ENCODE results near the gene FOXP1. TPM values are rescaled to one million over a fixed set of nuclear protein-coding genes. Genes with fewer than 3 reads are reported as not detected.

The FOXP1 gene
- total RNA-seq, 1 experiment from 2014 or later = 2.9 TPM

DNA sequence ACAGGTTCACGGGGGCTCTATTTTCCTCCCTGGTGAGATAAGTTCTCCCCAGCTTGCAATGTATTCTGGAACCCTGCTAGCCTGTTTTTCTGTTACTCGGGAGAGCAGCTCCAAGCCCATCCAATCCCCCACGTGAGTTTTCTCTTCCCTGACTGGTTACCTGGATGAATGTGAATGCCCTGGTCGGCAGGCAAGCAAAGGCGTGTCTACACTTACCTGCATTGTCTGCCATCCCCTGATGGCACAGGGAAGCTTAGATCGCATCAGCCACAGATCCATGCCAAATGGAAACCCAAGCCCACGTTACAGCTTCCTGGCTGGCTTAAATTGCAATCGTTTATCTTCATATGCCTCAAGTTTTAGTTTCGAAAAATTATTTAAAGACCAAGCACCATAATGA lies 149.9 kb downstream of the FOXP1 start:
- CTCF ChIA-PET = no interaction called here

GRCh38 chr3:71432044-71432975 lies 151.2 kb downstream of the FOXP1 start:
- POLR2A ChIA-PET = no interaction called here
- no peaks in the 10 kb centered on the region for H3K4me1 ChIP-seq (ENCODE audit: control insufficient read depth, insufficient read depth, low read length)
- TF ChIP-seq, protein P1, sequence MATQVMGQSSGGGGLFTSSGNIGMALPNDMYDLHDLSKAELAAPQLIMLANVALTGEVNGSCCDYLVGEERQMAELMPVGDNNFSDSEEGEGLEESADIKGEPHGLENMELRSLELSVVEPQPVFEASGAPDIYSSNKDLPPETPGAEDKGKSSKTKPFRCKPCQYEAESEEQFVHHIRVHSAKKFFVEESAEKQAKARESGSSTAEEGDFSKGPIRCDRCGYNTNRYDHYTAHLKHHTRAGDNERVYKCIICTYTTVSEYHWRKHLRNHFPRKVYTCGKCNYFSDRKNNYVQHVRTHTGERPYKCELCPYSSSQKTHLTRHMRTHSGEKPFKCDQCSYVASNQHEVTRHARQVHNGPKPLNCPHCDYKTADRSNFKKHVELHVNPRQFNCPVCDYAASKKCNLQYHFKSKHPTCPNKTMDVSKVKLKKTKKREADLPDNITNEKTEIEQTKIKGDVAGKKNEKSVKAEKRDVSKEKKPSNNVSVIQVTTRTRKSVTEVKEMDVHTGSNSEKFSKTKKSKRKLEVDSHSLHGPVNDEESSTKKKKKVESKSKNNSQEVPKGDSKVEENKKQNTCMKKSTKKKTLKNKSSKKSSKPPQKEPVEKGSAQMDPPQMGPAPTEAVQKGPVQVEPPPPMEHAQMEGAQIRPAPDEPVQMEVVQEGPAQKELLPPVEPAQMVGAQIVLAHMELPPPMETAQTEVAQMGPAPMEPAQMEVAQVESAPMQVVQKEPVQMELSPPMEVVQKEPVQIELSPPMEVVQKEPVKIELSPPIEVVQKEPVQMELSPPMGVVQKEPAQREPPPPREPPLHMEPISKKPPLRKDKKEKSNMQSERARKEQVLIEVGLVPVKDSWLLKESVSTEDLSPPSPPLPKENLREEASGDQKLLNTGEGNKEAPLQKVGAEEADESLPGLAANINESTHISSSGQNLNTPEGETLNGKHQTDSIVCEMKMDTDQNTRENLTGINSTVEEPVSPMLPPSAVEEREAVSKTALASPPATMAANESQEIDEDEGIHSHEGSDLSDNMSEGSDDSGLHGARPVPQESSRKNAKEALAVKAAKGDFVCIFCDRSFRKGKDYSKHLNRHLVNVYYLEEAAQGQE (IDR thresholded peaks at IDR 0.05; ENCODE audit: insufficient read depth in 1 of 2, low read depth in 2 of 2, low read length in 1 of 2) = no peak
- no peak for TF ChIP-seq SIN3A (IDR thresholded peaks at IDR 0.05; ENCODE audit: borderline replicate concordance, insufficient read depth, low read depth, low read length)
- TF ChIP-seq TCF7L2 (IDR thresholded peaks at IDR 0.05; ENCODE audit: low read depth, low read length) = no peak
- TF ChIP-seq POLR2AphosphoS5 (IDR thresholded peaks at IDR 0.05; ENCODE audit: low read depth, low read length) = no peak
- TF ChIP-seq, protein P2, sequence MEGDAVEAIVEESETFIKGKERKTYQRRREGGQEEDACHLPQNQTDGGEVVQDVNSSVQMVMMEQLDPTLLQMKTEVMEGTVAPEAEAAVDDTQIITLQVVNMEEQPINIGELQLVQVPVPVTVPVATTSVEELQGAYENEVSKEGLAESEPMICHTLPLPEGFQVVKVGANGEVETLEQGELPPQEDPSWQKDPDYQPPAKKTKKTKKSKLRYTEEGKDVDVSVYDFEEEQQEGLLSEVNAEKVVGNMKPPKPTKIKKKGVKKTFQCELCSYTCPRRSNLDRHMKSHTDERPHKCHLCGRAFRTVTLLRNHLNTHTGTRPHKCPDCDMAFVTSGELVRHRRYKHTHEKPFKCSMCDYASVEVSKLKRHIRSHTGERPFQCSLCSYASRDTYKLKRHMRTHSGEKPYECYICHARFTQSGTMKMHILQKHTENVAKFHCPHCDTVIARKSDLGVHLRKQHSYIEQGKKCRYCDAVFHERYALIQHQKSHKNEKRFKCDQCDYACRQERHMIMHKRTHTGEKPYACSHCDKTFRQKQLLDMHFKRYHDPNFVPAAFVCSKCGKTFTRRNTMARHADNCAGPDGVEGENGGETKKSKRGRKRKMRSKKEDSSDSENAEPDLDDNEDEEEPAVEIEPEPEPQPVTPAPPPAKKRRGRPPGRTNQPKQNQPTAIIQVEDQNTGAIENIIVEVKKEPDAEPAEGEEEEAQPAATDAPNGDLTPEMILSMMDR (IDR thresholded peaks at IDR 0.05) = no peak
- intact Hi-C loops (cut with micrococcal nuclease; ENCODE audit: unreplicated experiment) (no loop called here), in situ Hi-C loops (cut with HindIII; ENCODE audit: low pct_unique_long_range_greater_than_20kb, low sequenced_read_pairs) (no loop called here)
- no TSS peak for BruUV-seq (replicated peaks)
- no peaks in the 10 kb centered on the region for H3K27me3 ChIP-seq (ENCODE audit: control insufficient read depth, insufficient read depth, low read length)
- no peak for DNase-seq (ENCODE audit: low read depth, low spot score)
- CTCF ChIA-PET = no interaction called here
- no peaks in the 10 kb centered on the region for H3K9me3 ChIP-seq (ENCODE audit: control insufficient read depth, insufficient read depth, low read depth, low read length)
- no peak overlapping the region for H3K27ac ChIP-seq (ENCODE audit: low read length)
- no peak for ATAC-seq
- H3K4me3 ChIP-seq (ENCODE audit: low read depth in 2 of 2, low read length in 2 of 2) = no peak overlapping the region
- H3K36me3 ChIP-seq (ENCODE audit: control insufficient read depth, insufficient read depth, low read length) = no peaks in the 10 kb centered on the region

More for the DNA sequence above, 149.9 kb downstream of the FOXP1 start:
- Histone ChIP-seq H3K27ac (ENCODE audit: low read length) (no peak overlapping the region), H3K4me1 (ENCODE audit: control insufficient read depth, insufficient read depth, low read length) (no peaks in the 10 kb centered on the region), H3K27me3 (ENCODE audit: control insufficient read depth, insufficient read depth, low read length) (no peaks in the 10 kb centered on the region; the same call in 1 of the 2 replicates), H3K36me3 (ENCODE audit: control insufficient read depth, insufficient read depth, low read length) (no peaks in the 10 kb centered on the region), H3K9me3 (ENCODE audit: control insufficient read depth, insufficient read depth, low read depth, low read length) (no peaks in the 10 kb centered on the region), H3K4me3 (ENCODE audit: low read depth in 2 of 2, low read length in 2 of 2) (no peak overlapping the region)
- DNase-seq (ENCODE audit: low read depth, low spot score) = no peak
- TF ChIP-seq, protein P1 (IDR thresholded peaks at IDR 0.05; ENCODE audit: insufficient read depth in 1 of 2, low read depth in 2 of 2, low read length in 1 of 2) = no peak
- TF ChIP-seq POLR2AphosphoS5 (IDR thresholded peaks at IDR 0.05; ENCODE audit: low read depth, low read length) (no peak), SIN3A (IDR thresholded peaks at IDR 0.05; ENCODE audit: borderline replicate concordance, insufficient read depth, low read depth, low read length) (no peak), TCF7L2 (IDR thresholded peaks at IDR 0.05; ENCODE audit: low read depth, low read length) (no peak)
- TF ChIP-seq, protein P2 (IDR thresholded peaks at IDR 0.05) = no peak
- no peak for ATAC-seq
- intact Hi-C loops (cut with micrococcal nuclease; ENCODE audit: unreplicated experiment) = no loop called here
- no TSS peak for BruUV-seq (replicated peaks)
- POLR2A ChIA-PET = no interaction called here
- in situ Hi-C loops (cut with HindIII; ENCODE audit: low pct_unique_long_range_greater_than_20kb, low sequenced_read_pairs) = no loop called here

Data from Panc1 (cell line).